H1 (cell line): Measurements from ENCODE around the gene LARGE2. TPM values are rescaled to one million over a fixed set of nuclear protein-coding genes. Genes with fewer than 3 reads are reported as not detected.

Experiments
- CTCF ChIA-PET: fragments of 300-600 bp; sonication (Branson Sonifier 250); formaldehyde crosslinking; loops from one replicate; lab custom pipeline; 2021; ENCODE audit not compliant: partially characterized antibody; lab: Charles Lee
- POLR2A ChIA-PET: fragments of 300-600 bp; sonication (Branson Sonifier 250); formaldehyde crosslinking; loops from one replicate; lab custom pipeline; 2021; ENCODE audit warnings: inconsistent platforms; ENCODE audit not compliant: partially characterized antibody; lab: Charles Lee
- DNase-seq, 2 experiments: peaks; one replicate each; pipeline versions ENCODE4 v3.0.0 to v3.0.0-alpha.2; 2010 to 2022; ENCODE audit warnings: low spot score in 2 of 2, low read depth in 1 of 2, mixed read lengths in 1 of 2
- FAIRE-seq: peaks from 2 replicates; lab custom pipeline; 2011; peaks lifted over from hg19 to GRCh38; lab: Jason Lieb, UNC
- H2AFZ ChIP-seq: 2 replicates; pipeline ENCODE4 v1.8.1; 2012; ENCODE audit warnings: low read length, inconsistent platforms
- H2AK5ac ChIP-seq: 2 replicates; pipeline ENCODE4 v1.6.1; 2013; ENCODE audit warnings: low read depth, low read length
- H2BK120ac ChIP-seq: replicated peaks from 2 replicates; pipeline ENCODE3; 2013; ENCODE audit warnings: low read depth, low read length, inconsistent platforms
- H2BK12ac ChIP-seq: 2 replicates; pipeline ENCODE4 v1.6.1; 2013; ENCODE audit warnings: low read depth, low read length
- H2BK15ac ChIP-seq: 2 replicates; pipeline ENCODE4 v1.6.1; 2013; ENCODE audit warnings: low read length
- H2BK20ac ChIP-seq: 2 replicates; pipeline ENCODE4 v1.6.1; 2013; ENCODE audit warnings: low read length
- H2BK5ac ChIP-seq: 2 replicates; pipeline ENCODE4 v1.6.1; 2013; ENCODE audit warnings: low read depth, low read length
- H3K14ac ChIP-seq: 2 replicates; pipeline ENCODE4 v1.6.1; 2013; ENCODE audit warnings: inconsistent platforms; ENCODE audit not compliant: insufficient read length
- H3K18ac ChIP-seq: 2 replicates; pipeline ENCODE4 v1.6.1; 2013; ENCODE audit warnings: low read length; ENCODE audit errors: extremely low read depth
- H3K23ac ChIP-seq: 2 replicates; pipeline ENCODE4 v1.6.1; 2013; ENCODE audit warnings: inconsistent platforms; ENCODE audit not compliant: insufficient read length
- H3K23me2 ChIP-seq: 2 replicates; pipeline ENCODE4 v1.6.1; 2013; ENCODE audit warnings: low read depth, low read length
- H3K27ac ChIP-seq: 2 replicates; pipeline ENCODE4 v1.6.1; 2011; ENCODE audit warnings: low read depth, low read length, inconsistent platforms
- H3K27me3 ChIP-seq, 4 experiments: replicated peaks in 1 of 4; 1 replicate in 1 of 4; 2 replicates in 3 of 4; pipeline versions ENCODE4 v1.6.1 to v1.8.1; 2011 to 2013; ENCODE audit warnings: low read length in 3 of 4, mild to moderate bottlenecking in 3 of 4, inconsistent platforms in 2 of 4, mixed read lengths in 2 of 4, moderate library complexity in 1 of 4; ENCODE audit not compliant: control insufficient read depth in 3 of 4, insufficient read depth in 3 of 4; ENCODE audit errors: extremely low read depth in 1 of 4
- H3K36me3 ChIP-seq, 4 experiments: 2 replicates each; pipeline versions ENCODE4 v1.6.1 to v1.8.1; 2011 to 2013; ENCODE audit warnings: mild to moderate bottlenecking in 4 of 4, low read length in 3 of 4, moderate library complexity in 2 of 4, control low read depth in 1 of 4, inconsistent platforms in 1 of 4; ENCODE audit not compliant: insufficient read depth in 4 of 4, control insufficient read depth in 2 of 4
- H3K4ac ChIP-seq: replicated peaks from 2 replicates; pipeline ENCODE3; 2013; ENCODE audit warnings: low read length, low read depth, mixed read lengths, inconsistent platforms; ENCODE audit not compliant: insufficient read length
- H3K4me1 ChIP-seq, 4 experiments: replicated peaks in 1 of 4; 1 replicate in 1 of 4; 2 replicates in 3 of 4; pipeline versions ENCODE4 v1.6.1 to v1.8.1; 2011 to 2013; ENCODE audit warnings: low read length in 3 of 4, inconsistent platforms in 2 of 4, mixed read lengths in 1 of 4; ENCODE audit not compliant: insufficient read depth in 4 of 4, control insufficient read depth in 3 of 4
- H3K4me2 ChIP-seq, 2 experiments: 2 replicates each; pipeline versions ENCODE4 v1.6.1 to v1.8.1; 2011 to 2013; ENCODE audit warnings: low read depth in 2 of 2, low read length in 2 of 2, control low read depth in 1 of 2, inconsistent platforms in 1 of 2, mild to moderate bottlenecking in 1 of 2; ENCODE audit not compliant: insufficient read depth in 1 of 2
- H3K4me3 ChIP-seq, 4 experiments: fragments of 200-600, 300-600 bp in 1 of 4; sonication (generic), shearing (Covaris generic), sonication (Bioruptor Twin) in 1 of 4; 2 replicates each; pipeline versions ENCODE4 v1.5.1 to v1.8.1; 2011 to 2016; ENCODE audit warnings: low read length in 4 of 4, low read depth in 3 of 4, control low read depth in 2 of 4, inconsistent platforms in 2 of 4, mild to moderate bottlenecking in 2 of 4, mixed read lengths in 1 of 4, moderate library complexity in 1 of 4; ENCODE audit not compliant: insufficient read depth in 2 of 4; ENCODE audit errors: extremely low read depth in 1 of 4
- H3K56ac ChIP-seq: replicated peaks from 2 replicates; pipeline ENCODE3; 2013; ENCODE audit warnings: low read depth, mild to moderate bottlenecking, mixed read lengths, low read length, inconsistent platforms; ENCODE audit not compliant: insufficient read length
- H3K79me1 ChIP-seq: 2 replicates; pipeline ENCODE4 v1.6.1; 2013; ENCODE audit warnings: low read depth, low read length, control low read depth
- H3K79me2 ChIP-seq, 2 experiments: 2 replicates each; pipeline versions ENCODE4 v1.6.1 to v1.8.1; 2012 to 2013; ENCODE audit warnings: low read length in 2 of 2, mild to moderate bottlenecking in 2 of 2, inconsistent platforms in 1 of 2; ENCODE audit not compliant: insufficient read depth in 2 of 2, control insufficient read depth in 1 of 2
- H3K9ac ChIP-seq, 4 experiments: replicated peaks in 1 of 4; 1 replicate in 1 of 4; 2 replicates in 3 of 4; pipeline versions ENCODE4 v1.6.1 to v1.8.1; 2011 to 2013; ENCODE audit warnings: low read depth in 3 of 4, low read length in 3 of 4, control low read depth in 2 of 4, mild to moderate bottlenecking in 2 of 4, moderate library complexity in 2 of 4, inconsistent platforms in 1 of 4; ENCODE audit errors: extremely low read depth in 1 of 4
- H3K9me3 ChIP-seq, 2 experiments: 2 replicates each; pipeline versions ENCODE4 v1.6.1 to v1.8.1; 2012 to 2013; ENCODE audit warnings: mild to moderate bottlenecking in 2 of 2, moderate library complexity in 2 of 2, control low read depth in 1 of 2, inconsistent platforms in 1 of 2, low read depth in 1 of 2, low read length in 1 of 2, mixed read lengths in 1 of 2; ENCODE audit not compliant: insufficient read depth in 2 of 2
- H4K20me1 ChIP-seq, 2 experiments: replicated peaks in 1 of 2; 2 replicates each; pipeline versions ENCODE3 to v1.8.1; 2011 to 2013; ENCODE audit warnings: inconsistent platforms in 2 of 2, low read length in 2 of 2, mild to moderate bottlenecking in 1 of 2; ENCODE audit not compliant: insufficient read depth in 2 of 2, control insufficient read depth in 1 of 2
- H4K5ac ChIP-seq: 2 replicates; pipeline ENCODE4 v1.6.1; 2013; ENCODE audit warnings: low read length, low read depth, mixed read lengths, inconsistent platforms; ENCODE audit not compliant: insufficient read length
- H4K8ac ChIP-seq: 2 replicates; pipeline ENCODE4 v1.8.0; 2013; ENCODE audit warnings: mild to moderate bottlenecking, moderate library complexity, low read length, inconsistent platforms; ENCODE audit not compliant: insufficient read depth; ENCODE audit errors: extremely low read depth
- H4K91ac ChIP-seq: replicated peaks from 2 replicates; pipeline ENCODE3; 2013; ENCODE audit warnings: low read length, mixed read lengths, inconsistent platforms; ENCODE audit not compliant: insufficient read length
- ATF3 ChIP-seq: IDR thresholded peaks from 2 replicates; pipeline ENCODE4 v1.6.1; 2011; ENCODE audit warnings: low read depth, mild to moderate bottlenecking, low read length; ENCODE audit not compliant: insufficient read depth
- CBX5 ChIP-seq: fragments of 300-800, 300-1000 bp; sonication (generic); IDR thresholded peaks from 2 replicates; pipeline ENCODE4 v1.7.1; 2016; ENCODE audit warnings: antibody characterized with exemption, low read length, low read depth
- CEBPB ChIP-seq: IDR thresholded peaks from 2 replicates; pipeline ENCODE4 v1.6.1; 2012; ENCODE audit warnings: low read depth, low read length
- EGR1 ChIP-seq: IDR thresholded peaks from 2 replicates; pipeline ENCODE4 v1.6.1; 2011; ENCODE audit warnings: low read depth, low read length, borderline replicate concordance
- GABPA ChIP-seq: IDR thresholded peaks from 2 replicates; pipeline ENCODE4 v1.6.1; 2011; ENCODE audit warnings: mild to moderate bottlenecking, low read length, moderate library complexity, borderline replicate concordance; ENCODE audit not compliant: insufficient read depth
- GTF2F1 ChIP-seq: IDR thresholded peaks from 2 replicates; pipeline ENCODE4 v1.6.1; 2012; ENCODE audit warnings: low read depth, low read length, improper control_type of control experiment, borderline replicate concordance
- NANOG ChIP-seq: IDR thresholded peaks from 2 replicates; pipeline ENCODE4 v1.6.1; 2011; ENCODE audit warnings: low read length, low read depth, mild to moderate bottlenecking, inconsistent platforms; ENCODE audit not compliant: insufficient read depth, poor library complexity, severe bottlenecking
- NRF1 ChIP-seq: IDR thresholded peaks from 2 replicates; pipeline ENCODE4 v1.6.1; 2011; ENCODE audit warnings: mild to moderate bottlenecking, low read depth, low read length, improper control_type of control experiment
- RBBP5 ChIP-seq: IDR thresholded peaks from 2 replicates; pipeline ENCODE4 v1.7.1; 2012; ENCODE audit warnings: low read depth, mild to moderate bottlenecking, inconsistent platforms, low read length, moderate library complexity, borderline replicate concordance
- SP1 ChIP-seq: IDR thresholded peaks from 2 replicates; pipeline ENCODE4 v1.6.1; 2011; ENCODE audit warnings: low read depth, low read length
- SP4 ChIP-seq: IDR thresholded peaks from 2 replicates; pipeline ENCODE4 v1.6.1; 2012; ENCODE audit warnings: low read length, inconsistent platforms
- TEAD4 ChIP-seq: IDR thresholded peaks from 2 replicates; pipeline ENCODE4 v1.6.1; 2012; ENCODE audit warnings: low read depth, low read length, inconsistent platforms, mixed read lengths
- WGBS, 2 experiments: shearing (Covaris generic) in 1 of 2; methylation state at CpG; one replicate each; pipeline versions ENCODE4 v1.1.6 to v1.1.7; 2013 to 2015; ENCODE audit warnings: low lambda C conversion rate in 2 of 2, mixed read lengths in 2 of 2, inconsistent platforms in 1 of 2, low coverage in 1 of 2, missing lambda C conversion rate in 1 of 2; ENCODE audit not compliant: insufficient replicate concordance in 2 of 2, insufficient coverage in 1 of 2, insufficient read length in 1 of 2; ENCODE audit errors: extremely low coverage in 1 of 2, missing lambda C conversion rate in 1 of 2; 5-methylcytosine and 5-hydroxymethylcytosine counted together
- polyA plus RNA-seq, 7 experiments: library from polyadenylated mRNA; depleted of rRNA in 3 of 7; stranded (reverse) in 5 of 7; unstranded in 2 of 7; fragments of >200 nt in 5 of 7; fragments of 200-250 nt in 2 of 7; gene quantifications; 1 replicate in 5 of 7; 2 replicates in 1 of 7; 4 replicates in 1 of 7; pipeline versions ENCODE4 v1.2.1 to v1.2.3, GENCODE V29; 2011 to 2013; ENCODE audit warnings: missing spikeins in 2 of 7, mixed read lengths in 2 of 7
- total RNA-seq: library from RNA; stranded (reverse); fragmentation: NEBNext Ultra II Directional; extraction: Animal tissue kit (Norgen Biotek cat#: 25700); gene quantifications from 2 replicates; pipeline ENCODE4 v1.2.1, GENCODE V29; 2021

LARGE2 gene
- total and polyA plus RNA-seq, 2 of the 8 experiments (the other 6 are each of a cell fraction or from before 2014, with no cell fraction given): 111 to 137 TPM

- no peak overlapping the region; the same call in 1 of the 2 replicates for H2BK5ac ChIP-seq
- no peak overlapping the region for H3K18ac ChIP-seq
- H2BK120ac ChIP-seq: no peak overlapping the region
- POLR2A ChIA-PET: interaction anchor here (1.0 to 9.8 kb wide), 12 partner anchors 9 to 416 kb away, joined by 3 to 115 read pairs (median 4); partner anchors contain the start of gene PEX16
- WGBS, 2 experiments: 94% methylated on average over 12 of the region's 12 CpGs; no CpG with 5 or more reads in 1 of the 2 experiments
- H4K91ac ChIP-seq: no peak overlapping the region
- H3K79me1 ChIP-seq: peaks cover 15% of the 10 kb centered on the region
- peaks cover 6% of the 10 kb centered on the region; the same call in 1 of the 2 replicates for H3K23me2 ChIP-seq
- H3K4me1 ChIP-seq: peaks cover 0 to 6% (median 3%) of the 10 kb centered on the region in 4 experiments; a peak in 4 of 7 replicates
- H3K14ac ChIP-seq: no peak overlapping the region
- no peak overlapping the region for H3K23ac ChIP-seq
- CTCF ChIA-PET: interaction anchor here (0.9 to 4.0 kb wide), 5 partner anchors 38 to 139 kb away, joined by 3 to 26 read pairs (median 4); no protein-coding TSS in a partner anchor
- DNase-seq (no peak), FAIRE-seq (no peak)
- H3K27ac ChIP-seq: no peak overlapping the region
- peaks cover 0 to 11% of the 10 kb centered on the region in 2 experiments; a peak in 1 of 4 replicates for H3K79me2 ChIP-seq
- peaks cover 10 to 20% of the 10 kb centered on the region in 2 experiments for H4K20me1 ChIP-seq
- H2AK5ac ChIP-seq: no peak overlapping the region
- no peak overlapping the region for H2AFZ ChIP-seq
- H4K8ac ChIP-seq: no peak overlapping the region
- no peak overlapping the region for H2BK12ac ChIP-seq
- H3K4ac ChIP-seq: no peak overlapping the region
- no peak overlapping the region for H4K5ac ChIP-seq
- no peak overlapping the region for H3K56ac ChIP-seq
- H3K9ac ChIP-seq: no peak overlapping the region
- H2BK20ac ChIP-seq: no peak overlapping the region
- no peak overlapping the region for H2BK15ac ChIP-seq
- H3K36me3 ChIP-seq: peaks cover 5 to 35% (median 22%) of the 10 kb centered on the region in 4 experiments; a peak in 7 of 8 replicates
- H3K9me3 ChIP-seq: no peaks in the 10 kb centered on the region
- H3K4me3 ChIP-seq: no peak overlapping the region
- no peak overlapping the region for H3K4me2 ChIP-seq
- H3K27me3 ChIP-seq: no peaks in the 10 kb centered on the region
- no peak for TF ChIP-seq TEAD4
- TF ChIP-seq GABPA: no peak
- TF ChIP-seq NANOG: no peak
- TF ChIP-seq CEBPB: no peak
- TF ChIP-seq RBBP5: no peak
- no peak for TF ChIP-seq NRF1
- no peak for TF ChIP-seq CBX5
- no peak for TF ChIP-seq GTF2F1
- no peak for TF ChIP-seq SP4
- TF ChIP-seq EGR1: no peak
- no peak for TF ChIP-seq ATF3
- no peak for TF ChIP-seq SP1
Observed at GRCh38 chr11:45926536-45927331, 4.3 kb downstream of the LARGE2 start.
